GM18520 (cell line): ENCODE measurements around the gene CYB5D1.

Source experiments
- ATAC-seq: cut with Tn5 transposase; IDR thresholded peaks from one replicate; pipeline ENCODE4 v1.9.1; 2021; ENCODE audit not compliant: unreplicated experiment

CYB5D1 gene

DNA sequence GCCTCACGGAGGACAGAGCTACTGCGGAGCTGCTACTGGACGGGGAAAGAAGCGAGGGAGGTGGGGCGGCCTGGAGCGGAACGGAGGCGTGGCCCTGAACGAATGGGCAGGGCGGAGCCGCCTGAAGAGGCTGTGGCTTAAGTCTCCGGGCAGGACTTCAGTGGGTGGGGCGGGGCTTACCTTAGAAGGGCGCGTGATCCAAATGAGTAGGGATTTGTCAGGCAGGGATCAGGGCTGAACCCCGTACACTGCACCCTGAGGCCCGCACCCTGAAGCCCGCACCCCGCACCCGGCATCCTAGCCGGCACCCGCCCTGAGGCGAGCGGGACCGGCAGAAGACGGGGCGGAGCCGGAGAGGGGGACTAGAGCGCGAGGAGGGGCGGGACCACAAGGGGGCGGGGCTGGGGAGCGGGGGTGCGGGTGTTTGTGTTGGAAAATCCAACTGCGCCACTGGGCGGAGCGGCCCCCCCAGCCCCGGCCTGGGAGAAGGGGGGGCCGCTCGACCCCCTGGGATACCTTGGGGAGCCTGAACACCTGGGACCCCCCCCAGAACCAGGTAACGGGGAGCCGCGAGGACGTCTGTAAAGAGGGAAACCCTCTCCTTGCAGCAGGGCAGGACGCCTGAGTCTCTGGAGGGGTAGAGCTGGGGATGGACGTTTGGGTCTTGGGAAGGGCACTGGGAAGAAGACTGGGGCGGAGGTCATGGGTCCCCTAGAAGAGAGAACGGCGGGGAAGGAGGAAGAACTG, 23.8 kb upstream of the CYB5D1 start, which contains the start of gene KDM6B:
Gene KDM6B, plus strand, starts transcription at position 423 of the 747 bp plus-strand sequence. CDS start 11,338 bp downstream, outside the sequence.
- peak; percentile 35 for ATAC-seq

GRCh38 chr17:7834542-7834956, 23.3 kb upstream of the CYB5D1 start:
- ATAC-seq, result no peak

- peak; percentile 38 for ATAC-seq
Measured at GRCh38 chr17:7834957-7835813, 22.6 kb upstream of the CYB5D1 start.

DNA sequence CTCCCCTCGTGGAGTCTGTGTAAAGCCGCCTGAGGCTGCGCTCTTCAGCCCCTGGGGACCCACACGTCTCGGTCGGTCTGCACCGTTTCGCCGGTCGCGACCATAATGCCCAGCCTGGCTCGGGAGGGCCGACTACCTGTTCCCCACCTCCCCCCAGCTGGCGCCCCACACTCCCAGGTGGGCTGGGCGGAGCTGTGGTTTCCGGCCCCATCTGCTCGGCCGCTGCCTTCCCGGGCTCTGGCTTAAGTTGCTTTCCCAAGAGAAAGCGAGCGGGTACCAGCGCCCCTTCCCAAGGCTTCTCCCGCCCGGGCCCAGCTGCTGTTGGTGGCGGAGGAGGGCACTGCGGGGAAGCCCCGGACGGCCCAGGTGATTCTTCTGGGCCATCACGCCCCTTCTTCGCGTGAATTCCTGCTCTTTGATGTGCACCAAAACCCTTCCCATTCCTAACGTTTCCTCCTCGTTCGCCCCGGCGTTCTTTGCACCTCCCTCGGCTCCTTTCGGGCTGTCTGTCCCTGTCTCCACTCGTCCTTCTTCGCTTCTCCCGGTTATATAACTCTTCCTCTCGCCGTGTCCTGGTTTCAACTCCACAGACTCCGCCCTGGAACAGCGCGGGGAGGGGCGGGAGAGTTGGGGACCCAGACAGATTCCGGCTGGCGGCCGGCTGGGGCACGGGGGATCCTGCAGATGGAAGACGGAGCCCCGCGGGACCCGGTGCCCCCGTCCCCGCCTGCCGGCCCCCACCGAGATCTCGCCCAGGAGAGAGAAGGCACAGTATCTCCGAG, 21.8 kb upstream of the CYB5D1 start:
- ATAC-seq, result peak; percentile 18

- no peak for ATAC-seq
Measured at GRCh38 chr17:7836596-7837407, 21.0 kb upstream of the CYB5D1 start.

DNA sequence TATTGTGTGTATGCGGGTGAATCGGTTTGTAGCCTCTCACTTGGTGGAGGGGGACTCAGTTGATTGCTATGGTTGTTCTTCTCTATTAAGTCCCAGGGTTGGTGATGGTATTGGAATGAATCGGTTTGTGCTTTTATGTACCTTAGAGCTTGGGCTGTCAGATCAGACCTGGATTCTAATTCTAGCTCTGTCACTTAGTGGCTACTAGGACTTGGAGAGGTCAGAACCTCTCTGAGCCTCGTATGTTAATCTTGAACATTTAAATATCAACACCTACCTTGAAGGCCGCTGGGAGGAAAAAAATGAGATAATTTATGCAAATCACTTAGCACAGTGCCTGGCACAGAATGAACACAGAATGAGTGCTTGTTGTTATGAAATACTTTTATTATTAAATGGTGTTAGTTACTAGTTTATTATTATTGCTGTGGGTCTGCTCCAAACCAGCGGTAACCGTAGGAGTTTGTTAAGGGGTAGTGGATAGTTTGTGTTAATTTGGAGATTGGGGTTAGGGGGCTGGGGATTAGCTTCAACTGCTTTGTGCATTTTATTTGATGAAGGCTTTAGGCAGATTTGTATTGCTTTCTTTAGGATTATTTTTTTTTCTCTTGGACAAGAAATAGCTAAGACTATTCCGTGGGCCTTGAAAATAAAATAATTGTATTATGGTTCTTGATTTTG, 20.3 kb upstream of the CYB5D1 start:
- ATAC-seq, result no peak

GRCh38 chr17:7838090-7839075, 19.4 kb upstream of the CYB5D1 start:
- no peak for ATAC-seq

DNA sequence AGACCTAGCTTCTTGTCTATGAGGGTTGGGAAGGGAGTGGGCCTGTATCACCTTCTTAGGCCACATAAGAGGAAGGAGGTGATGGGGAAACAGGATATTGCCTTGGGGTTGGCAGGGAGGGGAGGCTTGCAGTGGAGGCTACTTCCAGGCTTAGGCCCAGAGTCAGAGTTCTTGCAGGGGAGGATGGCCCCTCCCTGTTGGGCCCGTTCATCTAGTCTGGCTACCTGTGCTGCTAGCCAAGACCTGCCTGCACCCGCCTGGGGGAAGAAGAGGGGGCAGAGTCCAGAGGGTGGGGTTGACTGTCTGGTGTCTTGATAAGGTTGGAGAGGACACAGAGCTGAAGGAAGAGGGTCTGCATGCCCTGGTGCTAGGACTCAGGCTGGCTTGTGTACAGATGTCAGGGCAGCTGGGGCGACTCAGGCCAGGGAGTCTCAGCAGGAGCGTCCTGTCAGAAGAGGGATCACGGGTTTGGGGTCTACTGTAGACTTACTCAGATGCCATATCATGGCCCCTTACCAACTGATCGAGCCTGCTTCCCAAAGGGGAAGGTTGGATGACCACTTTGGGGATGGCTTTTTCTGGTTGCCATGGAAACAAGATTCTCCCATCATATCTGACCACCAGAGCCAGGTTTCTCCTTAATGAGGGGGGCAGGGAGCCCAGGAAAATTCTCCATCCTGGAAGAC, 18.5 kb upstream of the CYB5D1 start:
- no peak for ATAC-seq

GRCh38 chr17:7839876-7840261, 17.9 kb upstream of the CYB5D1 start:
- ATAC-seq, result no peak

GRCh38 chr17:7840441-7840840, 17.4 kb upstream of the CYB5D1 start:
- no peak for ATAC-seq

DNA sequence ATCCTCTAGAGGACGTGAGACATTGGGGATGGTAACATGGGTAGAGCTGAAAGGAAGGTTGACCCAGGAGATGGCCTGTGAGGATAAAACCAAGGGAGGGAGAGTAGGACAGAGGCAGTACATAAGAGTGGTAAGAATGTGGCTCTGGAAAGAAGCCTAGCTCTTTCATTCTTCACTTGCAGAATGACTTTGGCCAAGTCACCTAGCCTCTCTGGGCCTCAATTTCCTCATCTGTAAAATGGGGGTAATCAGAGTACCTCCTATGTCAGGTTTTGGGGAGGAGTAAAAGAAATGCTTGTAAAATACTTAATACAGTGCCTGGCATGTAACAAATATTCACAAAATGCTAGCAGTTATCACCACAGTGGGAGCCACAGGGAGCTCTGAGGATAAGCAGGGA, 16.9 kb upstream of the CYB5D1 start:
- no peak for ATAC-seq

- ATAC-seq, result no peak
Measured at GRCh38 chr17:7841396-7841914, 16.3 kb upstream of the CYB5D1 start.

DNA sequence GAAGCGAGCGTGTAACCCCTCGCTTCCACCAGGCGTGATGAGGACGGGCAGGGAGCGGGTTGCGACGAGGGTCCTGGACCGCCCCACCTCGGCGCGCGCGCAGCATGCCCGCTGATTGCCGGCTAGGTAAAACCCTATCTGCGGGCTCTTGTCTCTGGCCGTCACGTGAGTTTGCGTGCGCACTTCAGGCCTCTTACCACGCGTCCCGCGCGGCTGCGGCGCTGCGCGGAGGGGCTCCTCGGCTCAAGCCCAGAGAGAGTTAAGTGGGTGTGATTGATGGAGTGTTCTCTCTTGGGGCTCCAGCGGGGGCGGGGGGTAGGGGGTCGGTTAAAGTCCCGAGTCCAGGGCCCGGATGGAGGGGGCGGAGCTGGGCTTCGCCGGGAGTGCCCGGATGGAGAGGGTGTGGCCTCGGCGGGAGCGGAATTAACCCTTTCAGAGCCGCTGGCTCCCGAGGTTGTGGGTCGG, 15.9 kb upstream of the CYB5D1 start:
- ATAC-seq, result peak; percentile 9

DNA sequence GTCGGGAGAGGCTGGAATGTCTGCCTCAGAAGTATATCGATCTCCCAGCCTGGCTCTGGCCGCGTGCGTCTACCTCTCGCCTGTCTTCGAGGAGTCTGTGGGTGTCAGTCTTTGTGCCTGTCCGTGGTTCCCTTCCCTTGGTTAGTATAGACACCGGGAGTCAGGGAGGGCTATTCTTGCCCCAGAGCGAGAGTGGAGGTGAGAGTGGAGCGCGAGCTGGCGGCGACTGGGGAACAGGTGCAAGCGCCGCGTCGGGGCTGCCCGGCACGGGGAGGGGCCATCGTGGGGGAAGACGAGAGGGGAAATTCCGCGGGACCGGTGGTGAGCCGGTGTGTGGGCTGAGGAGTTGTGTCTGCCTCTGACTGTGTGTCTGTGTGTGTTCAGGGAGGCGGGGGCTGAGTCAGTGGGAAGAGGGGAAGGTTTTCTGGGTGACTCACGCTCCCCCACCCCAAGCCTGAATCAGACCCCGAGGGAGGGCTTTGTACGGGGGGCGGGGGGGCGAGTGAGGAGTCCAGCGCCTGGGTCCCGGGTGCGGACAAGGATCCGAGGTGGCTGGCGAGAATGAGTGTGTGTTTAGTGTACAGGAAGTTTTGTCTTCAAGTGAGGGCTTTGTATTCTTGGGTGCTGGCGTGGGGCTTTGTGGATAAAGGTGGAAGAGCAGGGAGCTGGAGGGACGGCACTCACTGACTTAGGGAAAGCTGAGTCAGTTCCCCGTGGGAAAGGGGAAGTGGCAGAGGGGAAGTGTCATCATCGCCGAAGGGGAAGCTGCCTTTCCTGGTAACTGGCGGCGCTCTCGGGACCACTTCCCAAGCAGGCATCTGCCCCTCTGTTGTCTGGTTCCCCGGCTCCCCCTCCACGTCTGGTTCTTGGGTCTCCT, 15.2 kb upstream of the CYB5D1 start:
- ATAC-seq, result peak; percentile 20

GRCh38 chr17:7843257-7843535, 14.6 kb upstream of the CYB5D1 start:
- no peak for ATAC-seq

- no peak for ATAC-seq
Measured at GRCh38 chr17:7843536-7844291, 14.1 kb upstream of the CYB5D1 start.
